Endothelial cell of hepatic sinusoid (primary cell): ENCODE results near the gene MOV10L1.

Experiments
- in situ Hi-C: cut with HindIII; loops from 2 replicates; pipeline ENCODE4 v1.10.0; 2017; ENCODE audit warnings: low sequenced_read_pairs

Gene MOV10L1

GRCh38 chr22:50058906-50059880 is 30.6 kb upstream of the MOV10L1 start:
- in situ Hi-C loops = no loop called here

- in situ Hi-C loops = no loop called here
Observed at GRCh38 chr22:50059881-50060262, 29.9 kb upstream of the MOV10L1 start.

- in situ Hi-C loops = no loop called here
Observed at GRCh38 chr22:50060441-50061140, 29.2 kb upstream of the MOV10L1 start.

GRCh38 chr22:50061141-50061823 is 28.5 kb upstream of the MOV10L1 start:
- in situ Hi-C loops = no loop called here

GRCh38 chr22:50061824-50062355 is 27.9 kb upstream of the MOV10L1 start:
- in situ Hi-C loops = no loop called here

GRCh38 chr22:50062509-50063135 is 27.2 kb upstream of the MOV10L1 start:
- in situ Hi-C loops = no loop called here

- in situ Hi-C loops = no loop called here
Observed at GRCh38 chr22:50063589-50064393, 26.0 kb upstream of the MOV10L1 start.

- in situ Hi-C loops = no loop called here
Observed at GRCh38 chr22:50064453-50064852, 25.4 kb upstream of the MOV10L1 start.

- in situ Hi-C loops = no loop called here
Observed at GRCh38 chr22:50067244-50067643, 22.6 kb upstream of the MOV10L1 start.

GRCh38 chr22:50068096-50068495 is 21.7 kb upstream of the MOV10L1 start:
- in situ Hi-C loops = no loop called here

- in situ Hi-C loops = no loop called here
Observed at GRCh38 chr22:50070366-50070765, 19.4 kb upstream of the MOV10L1 start.

- in situ Hi-C loops = no loop called here
Observed at GRCh38 chr22:50071432-50072166, 18.2 kb upstream of the MOV10L1 start.

GRCh38 chr22:50072167-50072555 is 17.6 kb upstream of the MOV10L1 start:
- in situ Hi-C loops = no loop called here

GRCh38 chr22:50072714-50073538 is 16.9 kb upstream of the MOV10L1 start:
- in situ Hi-C loops = no loop called here

- in situ Hi-C loops = no loop called here
Observed at GRCh38 chr22:50074056-50074455, 15.8 kb upstream of the MOV10L1 start.

GRCh38 chr22:50074551-50075530 is 15.0 kb upstream of the MOV10L1 start:
- in situ Hi-C loops = no loop called here
